GOT3 (cell line): ENCODE results near the gene SELPLG.
"Not testable (repeated sequence)": the region's sequence is repeated elsewhere in the genome, so short reads cannot be mapped to it uniquely, and the experiment has no call there.

Experiments used
- DNase-seq: peaks from one replicate; lab custom pipeline; 2025; ENCODE audit warnings: mixed read lengths; lab: John Stamatoyannopoulos, UW

Gene SELPLG

DNA sequence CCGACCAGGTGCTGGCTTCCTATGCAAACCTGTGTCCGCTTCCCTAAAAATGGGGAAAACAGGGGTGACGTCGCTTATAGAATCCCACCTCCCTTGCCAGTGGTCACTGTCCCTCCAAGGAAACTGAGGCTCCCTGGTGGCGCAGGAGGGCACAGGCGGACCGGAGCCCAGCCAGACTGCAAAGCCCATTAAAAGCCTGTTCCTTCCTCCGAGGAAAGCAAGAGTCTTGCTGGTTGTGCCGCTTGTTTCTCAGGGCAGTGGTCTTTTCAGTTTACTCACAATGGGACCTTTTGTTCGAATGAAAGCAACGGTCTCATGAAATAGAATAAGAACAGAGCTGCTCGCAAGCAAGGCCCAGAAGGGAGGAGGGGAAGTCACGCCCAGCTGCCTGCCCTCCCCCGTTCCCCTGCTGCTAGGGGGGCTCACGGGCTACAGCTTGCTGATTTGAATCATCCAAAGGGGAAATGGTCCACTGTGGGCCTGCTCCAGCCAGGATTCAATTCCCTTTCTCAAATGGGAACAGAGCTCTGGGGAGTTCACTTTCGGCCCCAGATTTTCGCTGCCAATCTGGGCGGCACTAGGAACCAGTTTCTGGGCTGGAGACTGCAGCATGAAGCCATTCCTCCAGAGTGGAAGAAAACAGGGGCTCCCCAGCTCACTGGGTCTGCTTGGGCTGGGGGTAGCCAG lies 4.6 kb upstream of the SELPLG start:
- no peak for DNase-seq

GRCh38 chr12:108637222-108637971 lies 3.7 kb upstream of the SELPLG start:
- no peak for DNase-seq

DNA sequence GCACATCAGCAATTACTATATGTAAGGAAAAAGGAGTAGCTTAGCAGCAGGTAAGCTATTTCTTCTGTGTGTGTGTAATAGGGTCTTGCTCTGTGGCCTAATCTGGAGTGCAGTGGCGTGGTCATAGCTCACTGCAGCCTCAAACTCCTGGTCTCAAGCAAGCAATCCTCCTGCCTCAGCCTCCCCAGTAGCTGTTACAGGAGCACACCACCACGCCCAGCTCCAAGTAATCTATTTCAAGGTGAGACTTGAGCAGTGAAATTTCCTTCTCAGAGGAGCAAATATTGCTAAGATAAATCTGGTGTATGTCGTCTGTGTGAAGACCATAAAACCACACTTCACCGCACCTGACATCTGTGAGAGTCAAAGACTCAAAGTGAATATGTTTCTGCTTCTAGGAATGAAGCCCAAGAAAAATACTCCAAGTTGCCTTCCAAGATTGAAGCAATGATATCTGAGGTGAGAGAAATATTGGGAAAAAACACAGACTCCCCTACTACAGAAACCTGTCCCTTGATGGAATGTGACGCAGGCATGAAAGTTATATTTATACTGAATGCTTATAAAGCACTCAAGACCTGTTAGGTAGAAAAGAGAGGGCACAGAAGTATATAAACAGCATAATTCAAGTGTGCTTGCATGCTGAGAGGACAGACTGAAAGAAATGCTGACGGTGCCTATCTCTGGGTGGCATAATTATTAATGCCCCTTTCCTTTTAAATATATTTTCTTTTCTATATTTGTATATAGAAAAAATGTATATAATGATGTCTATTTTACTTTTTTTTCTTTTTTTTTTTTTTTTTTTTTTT lies 2.5 kb upstream of the SELPLG start:
- no peak for DNase-seq

GRCh38 chr12:108635201-108635996 lies 1.7 kb upstream of the SELPLG start:
- DNase-seq = no peak

DNA sequence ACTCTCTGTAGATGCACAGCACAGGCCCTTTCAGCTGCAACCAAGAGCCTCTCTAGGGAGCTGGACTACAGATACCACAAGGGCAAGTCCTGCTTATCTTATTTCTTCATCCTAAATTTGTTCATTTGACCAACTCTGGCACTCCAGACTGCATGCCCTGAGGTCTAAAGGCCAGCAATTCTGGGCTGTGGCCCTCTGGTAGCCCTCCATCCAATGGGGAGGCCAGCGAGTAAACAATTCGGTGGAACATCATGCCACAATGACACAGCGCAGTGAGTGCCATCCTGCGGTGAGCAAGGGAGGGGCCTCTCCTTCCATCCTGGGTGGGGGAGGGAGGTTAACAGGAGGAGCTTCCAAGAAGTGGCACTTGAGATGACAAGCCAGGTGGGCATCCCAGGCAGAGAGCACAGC lies 652 bp upstream of the SELPLG start:
- DNase-seq = no peak

GRCh38 chr12:108633081-108633533 lies 587 bp downstream of the SELPLG start:
- DNase-seq = no peak

- DNase-seq = not testable (repeated sequence)
These were observed 2.4 kb downstream of the SELPLG start for GRCh38 chr12:108631261-108631660.

DNA sequence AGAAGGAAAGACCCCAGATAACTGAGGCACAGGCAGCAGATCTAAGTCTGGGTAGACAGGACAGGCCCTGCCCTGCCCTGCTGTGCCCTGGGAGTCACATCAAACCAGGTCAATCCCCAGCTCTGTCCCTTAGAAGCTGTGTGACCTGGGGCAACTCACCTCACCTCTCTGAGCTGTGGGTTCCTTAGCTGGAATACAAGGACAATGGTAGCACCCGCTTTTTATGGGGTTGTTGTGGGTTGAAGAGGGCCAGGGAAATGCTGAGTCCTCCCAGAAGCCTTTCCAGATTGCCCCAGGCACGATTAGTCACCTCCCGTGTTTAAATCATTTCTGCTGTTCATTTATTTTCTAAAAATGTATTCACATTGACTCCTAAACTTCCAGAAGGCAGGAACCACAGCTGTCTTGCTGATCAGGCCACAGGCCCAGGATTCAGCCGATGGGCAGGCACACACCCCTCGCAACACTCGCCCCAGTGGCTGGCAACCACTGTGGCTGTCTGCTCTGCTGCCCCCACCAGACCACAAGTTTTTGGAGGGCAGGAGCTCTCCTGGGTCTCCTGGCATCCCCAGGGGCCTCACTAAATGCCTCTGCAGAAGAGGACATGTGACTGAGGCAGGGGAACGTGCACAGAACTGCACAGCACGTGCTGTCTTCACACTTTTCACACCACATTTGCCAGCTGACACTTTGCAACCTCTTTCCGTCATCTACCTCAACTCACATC lies 3.0 kb downstream of the SELPLG start:
- no peak for DNase-seq

- no peak for DNase-seq
These were observed 3.7 kb downstream of the SELPLG start for GRCh38 chr12:108629824-108630476.

DNA sequence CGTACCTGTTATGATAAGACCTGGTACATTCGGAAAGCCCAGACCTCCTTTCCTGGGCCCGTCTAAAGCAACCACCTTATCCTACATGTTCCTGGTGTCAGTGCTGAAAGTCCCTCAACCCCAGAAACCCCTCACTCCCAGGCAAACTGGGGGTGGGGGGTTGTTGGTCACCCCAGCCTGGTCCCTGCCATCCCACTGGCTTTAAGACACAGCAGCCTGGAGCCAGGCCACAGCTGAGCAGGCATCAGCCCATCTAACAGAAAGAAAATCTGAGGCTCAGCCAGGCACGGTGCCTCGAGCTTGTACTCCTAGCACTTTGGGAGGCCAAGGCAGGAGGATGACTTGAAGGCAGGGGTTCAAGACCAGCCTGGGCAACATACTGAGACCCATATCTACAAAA lies 4.5 kb downstream of the SELPLG start:
- DNase-seq = no peak

GRCh38 chr12:108627134-108627920 lies 6.4 kb downstream of the SELPLG start:
- no peak for DNase-seq

DNA sequence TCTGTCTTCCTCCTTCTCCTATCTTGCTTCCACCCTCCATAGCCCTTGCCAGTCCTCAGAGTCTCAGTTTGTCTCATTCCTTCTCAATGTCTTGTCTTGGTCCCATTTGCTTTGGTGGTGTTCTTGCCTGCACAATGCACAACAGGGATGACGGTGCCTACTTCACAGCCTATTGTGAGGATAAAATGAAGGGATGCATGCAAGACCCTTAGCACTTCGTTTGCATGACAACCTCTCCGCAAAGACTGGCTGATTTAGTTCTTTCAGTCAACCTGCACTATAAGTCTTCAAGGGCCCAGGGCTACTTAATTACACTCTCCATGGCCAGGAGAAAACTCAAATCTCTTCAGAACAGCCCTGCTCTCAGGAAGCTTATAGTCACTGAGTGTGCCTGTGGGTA lies 8.5 kb downstream of the SELPLG start:
- DNase-seq = no peak

GRCh38 chr12:108623577-108623976 lies 10.1 kb downstream of the SELPLG start:
- no peak for DNase-seq

DNA sequence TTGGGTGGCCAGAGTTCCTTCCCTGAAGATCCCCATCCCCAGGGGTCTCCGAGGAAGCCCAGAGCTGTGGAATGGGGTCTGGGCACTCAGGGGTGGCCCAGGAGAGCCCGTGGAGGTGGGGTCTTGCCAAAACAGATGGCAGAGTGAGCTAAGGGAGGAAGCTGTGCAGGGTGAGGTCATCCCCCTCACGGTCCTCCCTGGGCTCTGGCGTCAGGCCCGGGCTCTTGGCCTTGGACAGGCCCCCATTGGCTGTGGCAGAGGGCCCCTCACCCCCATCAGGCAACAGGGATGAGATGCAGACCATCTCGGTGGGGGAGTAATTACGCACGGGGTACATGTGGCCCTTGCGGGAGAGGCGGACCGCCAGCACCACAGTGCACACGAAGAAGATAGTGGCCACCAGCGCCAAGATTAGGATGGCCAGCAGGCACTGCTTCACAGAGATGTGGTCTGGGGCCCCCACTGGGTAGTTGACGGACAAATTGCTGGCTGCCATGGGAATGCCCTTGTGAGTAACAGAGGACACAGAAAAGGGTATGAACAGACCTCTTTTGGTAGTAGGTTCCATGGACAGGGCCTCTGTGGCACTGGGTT lies 10.7 kb downstream of the SELPLG start:
- DNase-seq = no peak

GRCh38 chr12:108622421-108622820 lies 11.3 kb downstream of the SELPLG start:
- no peak for DNase-seq

- no peak for DNase-seq
These were observed 12.5 kb downstream of the SELPLG start for GRCh38 chr12:108621161-108621560.

DNA sequence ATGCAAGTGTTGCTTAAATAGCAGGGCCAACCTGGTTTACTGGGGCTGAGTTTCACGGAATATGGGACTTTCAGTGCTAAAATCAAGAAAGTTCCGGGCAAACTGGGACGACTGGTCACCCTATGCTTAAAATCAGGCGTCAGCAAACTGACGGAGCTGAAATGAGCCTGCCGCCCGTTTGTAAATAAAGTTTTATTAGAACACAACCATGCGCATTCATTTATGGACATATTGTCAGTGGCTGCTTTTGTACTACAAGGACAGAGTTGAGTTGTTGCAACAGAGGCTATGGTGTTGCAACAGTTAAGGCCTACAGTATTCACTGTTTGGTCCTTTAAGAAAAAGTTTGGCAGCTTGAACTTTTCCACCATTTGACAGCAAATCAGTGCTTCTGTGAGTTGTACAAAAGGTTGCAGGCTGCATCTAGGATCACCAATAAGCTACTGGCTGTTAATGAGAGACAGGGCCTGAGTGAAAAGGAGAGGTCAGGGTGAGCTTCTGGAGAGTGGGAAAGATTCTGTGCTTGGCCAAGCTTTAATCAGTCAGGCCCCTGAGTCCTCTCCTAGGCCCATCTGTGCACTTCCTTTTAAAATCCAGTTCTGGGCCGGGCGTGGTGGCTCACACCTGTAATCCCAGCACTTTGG lies 13.3 kb downstream of the SELPLG start:
- DNase-seq = no peak

- DNase-seq = no peak
These were observed 14.1 kb downstream of the SELPLG start for GRCh38 chr12:108619369-108620160.
